ENCODE measurements around the gene ZNF141. TPM values are rescaled to one million over a fixed set of nuclear protein-coding genes. Genes with fewer than 3 reads are reported as not detected.

ZNF141 gene
- total RNA-seq (10 to 100 TPM; 18.9 to 68.4 TPM), polyA plus RNA-seq (1 to 10 TPM; 2.8 to 4.9 TPM)
- long read RNA-seq, donor 1, transcript ZNF141-201 (4 exons, 2,970 nt), result major isoform, 12 of 12 reads
- long read RNA-seq, donor 1, partial matches to known transcripts, result 0 of 12 reads
- long read RNA-seq, donor 1, other reads (novel, unspliced or antisense), result 0 of 12 reads
- long read RNA-seq, donor 2, partial matches to known transcripts, result 0 of 2 reads
- long read RNA-seq, donor 2, other reads (novel, unspliced or antisense), result 0 of 2 reads
- long read RNA-seq, donor 3, transcript ZNF141-201 (4 exons, 2,970 nt), result major isoform, 8 of 8 reads
- long read RNA-seq, donor 3, partial matches to known transcripts, result 0 of 8 reads
- long read RNA-seq, donor 3, other reads (novel, unspliced or antisense), result 0 of 8 reads
- long read RNA-seq, donor 4, partial matches to known transcripts, result 0 of 4 reads
- long read RNA-seq, donor 4, other reads (novel, unspliced or antisense), result 0 of 4 reads
- long read RNA-seq, donor 5, transcript ZNF141-201 (4 exons, 2,970 nt), result major isoform, 6 of 12 reads
- long read RNA-seq, donor 5, partial matches to known transcripts, result 5 of 12 reads
- long read RNA-seq, donor 5, other reads (novel, unspliced or antisense), result 0 of 12 reads

DNA sequence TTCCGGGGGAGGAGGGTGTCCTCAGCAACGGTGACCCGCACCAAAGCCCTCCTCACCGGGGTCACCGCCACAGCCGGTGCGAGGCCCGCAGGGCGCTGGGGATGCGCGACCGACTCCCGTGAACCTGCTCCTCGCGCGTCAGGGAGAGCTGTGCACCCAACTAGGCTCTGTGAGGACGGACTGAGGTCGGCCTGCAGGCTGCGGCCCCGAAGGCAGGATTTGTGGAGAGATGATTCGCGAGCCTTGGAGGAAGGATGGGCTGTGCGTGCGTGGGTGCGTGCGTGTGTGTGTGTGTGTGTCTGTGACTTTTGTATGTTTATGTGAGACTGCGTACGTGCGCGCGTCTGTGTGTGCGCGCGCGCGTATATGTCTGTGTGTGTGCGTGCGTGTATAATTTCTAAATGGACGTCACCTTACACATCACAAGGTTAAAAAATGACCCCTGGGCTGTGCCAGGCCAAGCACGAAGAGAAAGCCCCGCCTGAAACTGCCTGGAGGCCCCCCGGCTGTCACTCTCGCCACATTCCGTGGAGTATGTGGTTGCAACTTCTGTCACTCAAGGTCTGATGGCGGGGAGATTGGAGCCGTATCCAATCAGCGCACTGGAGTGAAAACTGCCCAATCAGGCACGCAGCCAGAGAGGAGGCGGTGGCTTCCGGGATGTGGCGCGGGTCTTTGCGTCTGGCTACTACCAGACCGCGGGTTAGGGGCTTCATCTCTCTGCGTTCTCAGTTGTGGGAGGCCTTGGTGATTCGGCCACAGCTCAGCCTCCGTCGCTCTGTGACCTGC lies at the start of gene ZNF141:
ZNF141 (plus strand) TSS at position 672 of the 789 bp plus-strand sequence. CDS start 170 bp downstream, outside the sequence.
- TF ChIP-seq, protein P1, sequence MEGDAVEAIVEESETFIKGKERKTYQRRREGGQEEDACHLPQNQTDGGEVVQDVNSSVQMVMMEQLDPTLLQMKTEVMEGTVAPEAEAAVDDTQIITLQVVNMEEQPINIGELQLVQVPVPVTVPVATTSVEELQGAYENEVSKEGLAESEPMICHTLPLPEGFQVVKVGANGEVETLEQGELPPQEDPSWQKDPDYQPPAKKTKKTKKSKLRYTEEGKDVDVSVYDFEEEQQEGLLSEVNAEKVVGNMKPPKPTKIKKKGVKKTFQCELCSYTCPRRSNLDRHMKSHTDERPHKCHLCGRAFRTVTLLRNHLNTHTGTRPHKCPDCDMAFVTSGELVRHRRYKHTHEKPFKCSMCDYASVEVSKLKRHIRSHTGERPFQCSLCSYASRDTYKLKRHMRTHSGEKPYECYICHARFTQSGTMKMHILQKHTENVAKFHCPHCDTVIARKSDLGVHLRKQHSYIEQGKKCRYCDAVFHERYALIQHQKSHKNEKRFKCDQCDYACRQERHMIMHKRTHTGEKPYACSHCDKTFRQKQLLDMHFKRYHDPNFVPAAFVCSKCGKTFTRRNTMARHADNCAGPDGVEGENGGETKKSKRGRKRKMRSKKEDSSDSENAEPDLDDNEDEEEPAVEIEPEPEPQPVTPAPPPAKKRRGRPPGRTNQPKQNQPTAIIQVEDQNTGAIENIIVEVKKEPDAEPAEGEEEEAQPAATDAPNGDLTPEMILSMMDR (IDR thresholded peaks at IDR 0.05; ENCODE audit: control extremely low read depth, extremely low read depth), result no peak
- DNase-seq, result peak; percentile 99 to 100 (median 99)
- H3K27ac ChIP-seq (ENCODE audit: low read depth in 1 of 2, low read length in 1 of 2), result peak within 1 kb of the TSS; percentile 91 to 93
- H3K4me1 ChIP-seq (ENCODE audit: control insufficient read depth in 5 of 5, insufficient read depth in 5 of 5, low read length in 5 of 5), result peaks cover 3 to 15% (median 10%) of the 10 kb centered on the region in 5 donors
- H3K36me3 ChIP-seq (ENCODE audit: control insufficient read depth in 4 of 4, insufficient read depth in 4 of 4, low read length in 4 of 4), result peaks cover 0 to 17% (median 5%) of the 10 kb centered on the region in 4 donors
- peaks cover 0 to 8% (median 2%) of the 10 kb centered on the region in 4 donors for H3K9me3 ChIP-seq (ENCODE audit: control insufficient read depth in 4 of 4, insufficient read depth in 3 of 4, low read length in 3 of 4)
- H3K9ac ChIP-seq (ENCODE audit: insufficient read depth in 1 of 2, low read length in 2 of 2), result peak within 1 kb of the TSS; percentile 63 to 95
- peak within 1 kb of the TSS; percentile 82 for H3K4me3 ChIP-seq
- H3K27me3 ChIP-seq (ENCODE audit: control insufficient read depth in 3 of 3, insufficient read depth in 3 of 3, low read length in 2 of 3), result no peaks in the 10 kb centered on the region
- ATAC-seq (ENCODE audit: insufficient read depth, low FRiP score), result peak; percentile 98
- 0% methylated on average over 59 of the region's 59 CpGs for WGBS, 2 donors

DNA sequence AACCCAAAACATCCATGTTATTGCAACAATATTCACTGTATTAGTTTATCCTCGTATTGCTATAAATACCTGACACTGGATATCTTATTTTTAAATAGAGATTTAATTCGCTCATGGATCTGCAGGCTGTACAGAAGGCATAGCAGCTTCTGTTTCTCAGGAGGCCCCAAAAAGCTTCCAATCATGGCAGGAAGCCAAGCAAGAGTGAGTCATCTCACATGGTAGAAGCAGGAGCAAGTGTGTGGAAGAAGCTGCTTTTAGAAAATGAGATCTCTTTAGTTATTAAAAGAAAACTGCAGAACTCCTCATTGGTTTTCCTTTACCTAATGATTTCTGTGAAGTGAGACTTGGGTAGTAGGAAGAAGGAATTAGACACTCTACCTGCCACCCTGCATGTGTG lies 48.7 kb upstream of the ZNF141 start:
- no peak overlapping the region for H3K4me3 ChIP-seq
- TF ChIP-seq, protein P1 (IDR thresholded peaks at IDR 0.05; ENCODE audit: control extremely low read depth, extremely low read depth), result no peak
- H3K27me3 ChIP-seq (ENCODE audit: control insufficient read depth in 3 of 3, insufficient read depth in 3 of 3, low read length in 2 of 3), result no peaks in the 10 kb centered on the region
- peaks cover 0 to 11% (median 0%) of the 10 kb centered on the region in 4 donors for H3K36me3 ChIP-seq (ENCODE audit: control insufficient read depth in 4 of 4, insufficient read depth in 4 of 4, low read length in 4 of 4)
- no peak overlapping the region for H3K9ac ChIP-seq (ENCODE audit: insufficient read depth in 1 of 2, low read length in 2 of 2)
- no peak for DNase-seq
- ATAC-seq (ENCODE audit: insufficient read depth, low FRiP score), result no peak
- 93 to 97% methylated on average over 2 of the region's 2 CpGs for WGBS, 2 donors
- no peak overlapping the region for H3K27ac ChIP-seq (ENCODE audit: low read depth in 1 of 2, low read length in 1 of 2)
- H3K9me3 ChIP-seq (ENCODE audit: control insufficient read depth in 4 of 4, insufficient read depth in 3 of 4, low read length in 3 of 4), result peaks cover 0 to 22% (median 11%) of the 10 kb centered on the region in 4 donors
- H3K4me1 ChIP-seq (ENCODE audit: control insufficient read depth in 5 of 5, insufficient read depth in 5 of 5, low read length in 5 of 5), result no peaks in the 10 kb centered on the region

DNA sequence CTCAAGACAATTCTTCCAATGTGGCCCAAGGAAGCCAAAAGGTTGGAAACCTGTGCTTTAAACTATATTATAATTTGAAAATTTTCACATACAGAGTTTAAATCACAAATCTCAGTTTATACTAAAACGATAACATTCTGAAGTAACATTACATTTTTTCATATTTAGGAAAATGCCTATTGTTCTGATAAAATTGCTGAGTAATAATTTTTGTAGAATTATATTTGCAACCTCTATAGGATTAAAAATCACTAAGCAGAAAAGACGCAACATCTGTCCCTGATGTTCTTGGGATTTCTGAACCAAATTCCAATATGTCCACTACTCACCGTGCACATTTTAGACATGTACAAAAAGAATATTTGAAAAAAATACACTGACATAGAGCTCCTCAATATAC lies 42.9 kb upstream of the ZNF141 start:
- Histone ChIP-seq H3K27me3 (ENCODE audit: control insufficient read depth in 3 of 3, insufficient read depth in 3 of 3, low read length in 2 of 3) (no peaks in the 10 kb centered on the region), H3K4me1 (ENCODE audit: control insufficient read depth in 5 of 5, insufficient read depth in 5 of 5, low read length in 5 of 5) (no peaks in the 10 kb centered on the region), H3K9me3 (ENCODE audit: control insufficient read depth in 4 of 4, insufficient read depth in 3 of 4, low read length in 3 of 4) (peaks cover 0 to 19% (median 5%) of the 10 kb centered on the region in 4 donors), H3K9ac (ENCODE audit: insufficient read depth in 1 of 2, low read length in 2 of 2) (no peak overlapping the region), H3K36me3 (ENCODE audit: control insufficient read depth in 4 of 4, insufficient read depth in 4 of 4, low read length in 4 of 4) (peaks cover 0 to 16% (median 0%) of the 10 kb centered on the region in 4 donors), H3K4me3 (no peak overlapping the region), H3K27ac (ENCODE audit: low read depth in 1 of 2, low read length in 1 of 2) (no peak overlapping the region)
- 94 to 97% methylated on average over 3 of the region's 3 CpGs for WGBS, 2 donors
- DNase-seq (no peak), ATAC-seq (ENCODE audit: insufficient read depth, low FRiP score) (no peak)
- TF ChIP-seq, protein P1 (IDR thresholded peaks at IDR 0.05; ENCODE audit: control extremely low read depth, extremely low read depth), result no peak
